Measurements from ENCODE around the gene UTS2R. TPM values are rescaled to one million over a fixed set of nuclear protein-coding genes. Genes with fewer than 3 reads are reported as not detected.

UTS2R gene
- polyA plus RNA-seq, 1 donor = 0.04 TPM

DNA sequence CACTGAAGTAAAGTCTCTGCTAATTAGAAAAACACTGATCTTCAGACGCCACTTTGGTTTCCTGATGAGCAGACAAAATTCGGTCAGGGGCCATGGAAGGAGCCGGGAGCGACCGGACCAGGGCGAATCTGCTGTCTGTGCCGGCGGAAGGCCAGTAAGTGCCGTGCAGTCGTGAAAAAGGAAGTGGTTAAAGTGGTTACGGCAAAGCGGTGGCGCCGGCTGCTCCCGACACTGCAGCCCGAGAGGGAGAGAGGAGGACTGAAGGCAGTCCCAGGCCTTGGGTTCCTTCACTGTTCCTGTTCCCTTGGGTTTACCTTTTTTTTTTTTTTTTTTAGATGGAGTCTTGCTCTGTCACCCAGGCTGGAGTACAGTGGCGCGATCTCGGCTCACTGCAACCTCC, 29.3 kb downstream of the UTS2R start:
- WGBS (ENCODE audit: insufficient coverage, low lambda C conversion rate) = no CpG with 5 or more reads among the region's 19 CpGs
- H3K36me3 ChIP-seq (ENCODE audit: control insufficient read depth, insufficient read depth, low read length) = peaks cover 31% of the 10 kb centered on the region
- no peaks in the 10 kb centered on the region for H3K9me3 ChIP-seq (ENCODE audit: control insufficient read depth, low read depth, low read length)
- no peak overlapping the region for H3K4me3 ChIP-seq (ENCODE audit: low read length)
- H3K27me3 ChIP-seq (ENCODE audit: control insufficient read depth, insufficient read depth, low read length) = no peaks in the 10 kb centered on the region
- DNase-seq = no peak
- H3K4me1 ChIP-seq (ENCODE audit: control insufficient read depth, insufficient read depth, low read length) = no peaks in the 10 kb centered on the region
- no peak overlapping the region for H3K27ac ChIP-seq (ENCODE audit: low read length)

DNA sequence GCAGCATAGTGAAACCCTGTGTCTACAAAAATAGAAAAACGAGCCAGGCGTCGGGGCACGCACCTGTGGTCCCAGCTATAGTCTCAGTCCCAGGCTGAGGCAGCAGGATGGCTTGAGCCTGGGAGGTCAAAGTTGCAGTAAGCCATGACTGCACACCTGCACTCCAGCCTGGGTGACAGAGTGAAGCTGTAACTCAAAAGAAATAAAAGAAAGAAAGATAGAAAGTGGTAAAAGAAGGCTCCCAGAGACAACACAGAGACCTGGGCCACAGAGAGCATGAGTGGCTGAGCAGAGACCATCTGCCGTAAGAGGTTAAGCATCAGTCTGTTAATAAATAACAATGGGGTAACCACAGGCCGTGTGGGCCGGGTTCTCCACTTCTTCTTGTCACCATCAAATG, 31.3 kb downstream of the UTS2R start:
- DNase-seq = no peak
- Histone ChIP-seq H3K9me3 (ENCODE audit: control insufficient read depth, low read depth, low read length) (no peaks in the 10 kb centered on the region), H3K4me1 (ENCODE audit: control insufficient read depth, insufficient read depth, low read length) (no peaks in the 10 kb centered on the region), H3K27ac (ENCODE audit: low read length) (no peak overlapping the region), H3K36me3 (ENCODE audit: control insufficient read depth, insufficient read depth, low read length) (peaks cover 34% of the 10 kb centered on the region), H3K27me3 (ENCODE audit: control insufficient read depth, insufficient read depth, low read length) (no peaks in the 10 kb centered on the region), H3K4me3 (ENCODE audit: low read length) (no peak overlapping the region)
- WGBS (ENCODE audit: insufficient coverage, low lambda C conversion rate) = no CpG with 5 or more reads among the region's 7 CpGs

DNA sequence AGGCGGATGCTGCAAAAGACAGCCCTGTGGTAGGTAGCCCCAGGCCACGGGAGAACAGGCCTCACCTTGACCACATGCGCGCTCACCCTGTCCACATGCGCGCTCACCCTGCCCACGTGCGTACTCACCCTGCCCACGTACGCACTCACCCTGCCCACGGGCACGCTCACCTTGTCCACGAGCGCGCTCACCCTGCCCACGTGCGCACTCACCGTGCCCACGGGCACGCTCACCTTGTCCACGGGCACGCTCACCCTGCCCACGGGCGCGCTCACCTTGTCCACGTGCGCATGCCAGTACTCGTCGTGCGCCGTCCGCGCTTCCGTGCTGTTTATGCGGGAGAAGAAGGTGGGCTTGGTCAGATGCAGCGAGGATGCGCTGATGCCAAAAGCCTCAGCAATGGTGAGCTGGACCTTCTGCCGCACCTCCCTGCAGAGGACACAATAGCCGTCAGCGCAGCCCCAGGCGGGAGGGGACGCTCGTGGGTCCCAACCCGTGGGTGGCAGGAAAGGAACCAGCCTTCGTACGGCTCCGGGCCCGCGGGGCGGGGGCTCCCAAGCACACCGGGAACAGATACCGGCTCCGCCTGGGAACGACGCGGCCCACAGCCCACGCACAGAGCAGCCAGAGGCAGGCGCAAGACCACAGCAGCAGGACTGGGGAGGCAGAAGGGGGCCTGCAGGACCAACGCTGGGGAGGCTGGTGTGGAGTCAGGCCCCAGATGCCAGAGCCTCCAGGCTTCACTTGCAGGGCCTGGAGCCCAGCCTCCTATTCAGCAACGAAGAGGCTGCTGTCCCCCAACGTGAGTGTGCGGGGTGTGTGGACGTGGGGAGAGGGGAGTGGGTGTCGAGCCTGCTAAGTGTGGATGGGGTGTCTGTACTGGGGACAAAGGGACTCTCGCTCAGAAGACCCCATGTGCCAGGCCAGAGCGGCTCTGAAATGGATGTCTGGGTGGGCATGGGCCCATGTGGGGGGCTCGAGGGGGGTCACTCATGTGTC, 32.4 kb downstream of the UTS2R start:
- peaks cover 31% of the 10 kb centered on the region for H3K36me3 ChIP-seq (ENCODE audit: control insufficient read depth, insufficient read depth, low read length)
- H3K27ac ChIP-seq (ENCODE audit: low read length) = no peak overlapping the region
- H3K9me3 ChIP-seq (ENCODE audit: control insufficient read depth, low read depth, low read length) = no peaks in the 10 kb centered on the region
- no peaks in the 10 kb centered on the region for H3K27me3 ChIP-seq (ENCODE audit: control insufficient read depth, insufficient read depth, low read length)
- no peak overlapping the region for H3K4me3 ChIP-seq (ENCODE audit: low read length)
- WGBS (ENCODE audit: insufficient coverage, low lambda C conversion rate) = 100% methylated on average over 6 of the region's 67 CpGs
- no peak for DNase-seq
- H3K4me1 ChIP-seq (ENCODE audit: control insufficient read depth, insufficient read depth, low read length) = no peaks in the 10 kb centered on the region

DNA sequence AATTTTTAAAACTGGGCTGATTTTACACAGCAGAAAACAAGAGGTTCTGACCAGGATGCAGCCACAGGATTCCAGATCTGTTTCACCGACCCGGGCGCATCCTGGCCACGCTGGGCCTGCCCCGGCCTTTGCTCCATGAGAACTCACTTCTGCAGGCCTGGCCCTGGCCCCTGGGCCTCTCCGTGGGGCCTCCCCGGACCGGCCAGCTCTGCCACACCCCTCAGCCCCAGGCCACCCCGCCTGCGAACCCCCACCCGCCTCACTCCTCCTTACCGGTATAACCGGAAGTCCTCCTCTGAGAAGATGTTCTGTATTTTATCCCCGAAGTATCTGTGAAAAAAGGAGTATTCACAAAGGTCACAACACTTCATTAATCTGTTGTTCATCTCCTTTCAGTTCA, 33.5 kb downstream of the UTS2R start:
- no CpG with 5 or more reads among the region's 14 CpGs for WGBS (ENCODE audit: insufficient coverage, low lambda C conversion rate)
- Histone ChIP-seq H3K36me3 (ENCODE audit: control insufficient read depth, insufficient read depth, low read length) (peaks cover 27% of the 10 kb centered on the region), H3K4me1 (ENCODE audit: control insufficient read depth, insufficient read depth, low read length) (no peaks in the 10 kb centered on the region), H3K27ac (ENCODE audit: low read length) (no peak overlapping the region), H3K27me3 (ENCODE audit: control insufficient read depth, insufficient read depth, low read length) (no peaks in the 10 kb centered on the region), H3K4me3 (ENCODE audit: low read length) (no peak overlapping the region), H3K9me3 (ENCODE audit: control insufficient read depth, low read depth, low read length) (no peaks in the 10 kb centered on the region)
- no peak for DNase-seq

DNA sequence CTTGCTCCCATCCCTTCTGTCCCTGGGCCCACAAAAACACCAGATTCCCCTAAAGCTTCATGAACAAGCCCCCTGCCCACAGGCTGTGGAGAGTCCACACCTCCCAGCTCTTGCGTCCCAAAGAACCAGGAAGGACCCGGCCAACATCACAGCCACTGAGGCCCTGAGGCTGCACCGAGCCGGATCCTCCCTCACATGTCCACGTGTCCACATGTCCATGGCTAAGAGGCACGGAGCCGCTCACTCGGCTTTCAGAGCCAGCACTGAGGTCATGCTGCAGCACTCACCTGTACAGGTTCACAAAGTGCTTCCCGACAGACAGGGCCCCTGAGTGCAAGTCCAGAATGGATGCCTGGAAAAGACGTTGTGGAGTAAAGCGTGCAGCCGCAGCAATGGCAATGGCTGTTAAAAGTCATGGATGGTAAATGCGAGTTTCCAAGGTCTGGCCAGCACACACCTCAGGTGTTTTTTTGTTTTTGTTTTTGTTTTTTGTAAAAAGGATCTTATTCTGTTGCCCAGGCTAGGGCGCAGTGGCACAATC, 34.6 kb downstream of the UTS2R start:
- WGBS (ENCODE audit: insufficient coverage, low lambda C conversion rate) = no CpG with 5 or more reads among the region's 14 CpGs
- H3K27me3 ChIP-seq (ENCODE audit: control insufficient read depth, insufficient read depth, low read length) = no peaks in the 10 kb centered on the region
- DNase-seq = no peak
- H3K9me3 ChIP-seq (ENCODE audit: control insufficient read depth, low read depth, low read length) = no peaks in the 10 kb centered on the region
- H3K27ac ChIP-seq (ENCODE audit: low read length) = no peak overlapping the region
- peaks cover 24% of the 10 kb centered on the region for H3K36me3 ChIP-seq (ENCODE audit: control insufficient read depth, insufficient read depth, low read length)
- H3K4me1 ChIP-seq (ENCODE audit: control insufficient read depth, insufficient read depth, low read length) = no peaks in the 10 kb centered on the region
- no peak overlapping the region for H3K4me3 ChIP-seq (ENCODE audit: low read length)

DNA sequence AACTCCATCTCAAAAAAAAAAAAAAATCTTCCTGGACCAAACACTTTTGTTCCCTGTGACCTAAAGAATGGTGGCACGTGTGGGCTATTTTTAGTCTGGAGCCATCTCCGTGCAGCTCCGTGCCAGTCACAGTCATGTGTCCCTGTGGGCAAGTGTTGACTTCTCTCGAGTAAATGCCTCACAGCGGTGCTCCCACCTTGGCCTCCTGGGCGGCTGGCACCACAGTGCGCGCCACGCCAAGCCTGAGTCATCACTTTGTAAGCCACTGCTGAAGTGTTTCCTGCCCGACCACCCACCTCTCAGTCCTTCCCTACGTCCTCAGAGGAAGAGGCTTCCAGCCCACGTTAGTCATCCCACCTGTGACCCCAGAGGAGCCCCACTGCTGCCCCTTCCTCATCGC, 35.7 kb downstream of the UTS2R start:
- H3K9me3 ChIP-seq (ENCODE audit: control insufficient read depth, low read depth, low read length) = no peaks in the 10 kb centered on the region
- peaks cover 21% of the 10 kb centered on the region for H3K36me3 ChIP-seq (ENCODE audit: control insufficient read depth, insufficient read depth, low read length)
- no peak for DNase-seq
- no peak overlapping the region for H3K27ac ChIP-seq (ENCODE audit: low read length)
- no peaks in the 10 kb centered on the region for H3K27me3 ChIP-seq (ENCODE audit: control insufficient read depth, insufficient read depth, low read length)
- WGBS (ENCODE audit: insufficient coverage, low lambda C conversion rate) = 94% methylated on average over 3 of the region's 13 CpGs
- H3K4me1 ChIP-seq (ENCODE audit: control insufficient read depth, insufficient read depth, low read length) = no peaks in the 10 kb centered on the region
- H3K4me3 ChIP-seq (ENCODE audit: low read length) = no peak overlapping the region

DNA sequence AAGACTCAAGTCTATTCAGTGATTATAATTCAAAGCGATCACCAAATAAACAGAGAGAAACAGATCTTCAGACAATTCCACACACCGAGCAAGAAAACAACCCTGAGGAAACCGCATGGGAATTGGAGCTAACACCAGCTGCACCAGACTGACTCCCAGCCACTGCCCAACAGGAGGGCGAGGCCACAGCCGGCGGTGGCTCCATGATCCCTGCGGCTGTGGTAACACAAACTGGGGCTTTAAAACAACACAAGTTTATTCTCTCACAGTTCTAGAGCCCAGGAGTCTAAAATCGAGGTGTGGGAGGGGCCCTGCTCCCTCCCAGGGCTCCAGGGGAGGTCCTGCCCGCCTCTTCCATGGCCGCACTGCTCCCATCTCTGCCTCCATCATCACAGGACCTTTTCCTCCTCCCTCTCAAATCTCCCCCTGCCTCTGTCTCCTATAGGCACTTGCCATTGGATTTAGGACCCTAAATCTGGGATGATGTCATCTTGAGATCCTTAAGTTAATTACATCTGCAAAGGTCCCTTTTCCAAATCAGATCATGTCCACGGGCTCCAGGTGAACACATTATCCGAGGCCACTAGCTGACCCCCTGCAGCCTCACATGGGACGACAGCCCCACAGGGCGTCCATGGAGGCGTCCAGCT, 36.8 kb downstream of the UTS2R start:
- Histone ChIP-seq H3K4me1 (ENCODE audit: control insufficient read depth, insufficient read depth, low read length) (no peaks in the 10 kb centered on the region), H3K27ac (ENCODE audit: low read length) (no peak overlapping the region), H3K27me3 (ENCODE audit: control insufficient read depth, insufficient read depth, low read length) (no peaks in the 10 kb centered on the region), H3K4me3 (ENCODE audit: low read length) (no peak overlapping the region), H3K36me3 (ENCODE audit: control insufficient read depth, insufficient read depth, low read length) (peaks cover 19% of the 10 kb centered on the region), H3K9me3 (ENCODE audit: control insufficient read depth, low read depth, low read length) (no peaks in the 10 kb centered on the region)
- WGBS (ENCODE audit: insufficient coverage, low lambda C conversion rate) = 100% methylated on average over 1 of the region's 15 CpGs
- no peak for DNase-seq

DNA sequence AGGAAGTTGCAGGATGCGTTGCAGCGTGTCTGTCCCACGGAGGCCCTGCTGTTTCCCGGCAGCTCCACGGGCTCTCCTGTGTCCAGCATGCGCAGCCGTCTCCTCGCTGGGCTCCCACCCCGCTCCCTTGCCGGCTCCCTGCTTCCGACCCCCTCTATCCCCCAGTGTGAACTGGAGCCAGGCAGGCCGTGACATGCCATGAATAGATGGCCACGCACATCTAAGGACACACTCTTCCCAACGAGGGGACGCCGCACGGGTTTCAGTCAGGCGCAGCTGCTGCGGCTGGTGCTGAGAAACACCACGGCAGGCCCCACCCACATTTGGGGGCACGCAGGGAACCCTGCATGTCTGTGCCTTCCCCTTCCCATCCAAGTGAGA, 37.4 kb downstream of the UTS2R start:
- WGBS (ENCODE audit: insufficient coverage, low lambda C conversion rate) = no CpG with 5 or more reads among the region's 21 CpGs
- DNase-seq = no peak
- no peak overlapping the region for H3K4me3 ChIP-seq (ENCODE audit: low read length)
- no peaks in the 10 kb centered on the region for H3K9me3 ChIP-seq (ENCODE audit: control insufficient read depth, low read depth, low read length)
- no peaks in the 10 kb centered on the region for H3K27me3 ChIP-seq (ENCODE audit: control insufficient read depth, insufficient read depth, low read length)
- peaks cover 14% of the 10 kb centered on the region for H3K36me3 ChIP-seq (ENCODE audit: control insufficient read depth, insufficient read depth, low read length)
- H3K4me1 ChIP-seq (ENCODE audit: control insufficient read depth, insufficient read depth, low read length) = no peaks in the 10 kb centered on the region
- no peak overlapping the region for H3K27ac ChIP-seq (ENCODE audit: low read length)

DNA sequence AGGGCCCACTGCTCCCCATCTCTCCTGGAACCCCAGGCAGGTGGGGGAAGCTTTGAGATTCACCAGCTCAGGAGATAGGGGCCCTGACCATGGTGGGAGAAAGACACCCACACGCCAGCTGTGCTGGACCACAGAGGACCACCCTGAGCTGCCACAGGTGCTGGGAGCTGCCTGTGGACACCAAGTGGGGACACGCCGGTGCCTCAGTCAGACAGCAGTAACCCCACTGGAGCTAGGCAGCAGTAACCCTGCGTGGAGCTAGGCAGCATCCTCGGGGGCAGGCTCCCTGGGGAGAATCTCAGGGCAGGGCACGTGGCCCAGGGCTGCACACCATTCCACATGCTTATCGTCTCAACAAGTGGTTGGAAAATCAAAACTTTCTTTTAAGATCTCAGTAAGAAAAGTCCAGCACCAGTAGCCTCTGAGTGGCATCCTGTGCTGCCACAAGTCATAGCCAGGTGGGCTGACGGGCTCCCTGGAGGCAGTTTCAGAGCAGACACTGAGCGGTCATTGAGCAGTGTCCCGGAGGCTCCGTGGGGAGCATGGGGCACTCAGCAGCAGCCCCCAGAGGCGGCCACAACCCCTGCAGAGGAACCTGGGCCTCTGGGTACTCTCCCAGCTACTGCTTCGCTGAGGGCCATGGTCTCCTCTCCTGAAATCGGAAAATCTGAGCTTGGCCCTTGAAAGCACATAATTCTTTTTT, 38.6 kb downstream of the UTS2R start:
- H3K4me1 ChIP-seq (ENCODE audit: control insufficient read depth, insufficient read depth, low read length) = peaks cover 6% of the 10 kb centered on the region
- no peak overlapping the region for H3K4me3 ChIP-seq (ENCODE audit: low read length)
- H3K9me3 ChIP-seq (ENCODE audit: control insufficient read depth, low read depth, low read length) = no peaks in the 10 kb centered on the region
- DNase-seq = no peak
- WGBS (ENCODE audit: insufficient coverage, low lambda C conversion rate) = no CpG with 5 or more reads among the region's 14 CpGs
- no peaks in the 10 kb centered on the region for H3K27me3 ChIP-seq (ENCODE audit: control insufficient read depth, insufficient read depth, low read length)
- H3K36me3 ChIP-seq (ENCODE audit: control insufficient read depth, insufficient read depth, low read length) = peaks cover 14% of the 10 kb centered on the region
- no peak overlapping the region for H3K27ac ChIP-seq (ENCODE audit: low read length)

DNA sequence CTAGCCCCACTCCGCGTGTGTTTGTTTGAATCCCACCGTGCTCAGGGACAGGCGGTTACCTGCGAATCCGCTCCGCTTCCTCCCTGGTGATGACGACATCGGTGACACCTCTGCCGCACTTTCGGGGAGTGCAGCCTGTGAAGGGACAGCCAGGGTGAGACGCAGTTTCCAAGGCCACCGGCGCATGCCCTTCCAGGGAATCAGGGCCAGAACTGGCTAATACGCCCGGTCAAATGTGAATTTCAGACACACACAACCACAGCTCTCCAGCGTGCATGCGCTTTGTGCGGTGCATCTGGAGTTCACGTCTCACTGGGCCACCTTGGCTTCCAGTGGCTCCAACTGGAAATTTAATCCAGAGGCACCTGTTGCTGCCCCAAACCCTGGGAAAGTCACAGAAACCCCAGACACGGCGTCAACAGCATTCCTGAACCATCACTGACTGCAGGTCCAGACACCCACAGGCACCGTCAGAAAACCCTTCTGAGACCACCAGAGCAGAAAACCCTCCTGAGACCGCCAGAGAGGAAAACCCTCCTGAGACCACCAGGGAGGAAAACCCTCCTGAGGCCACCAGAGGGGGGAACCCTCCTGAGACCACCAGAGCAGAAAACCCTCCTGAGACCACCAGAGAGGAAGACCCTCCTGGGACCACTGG, 40.0 kb downstream of the UTS2R start:
- DNase-seq = no peak
- no CpG with 5 or more reads among the region's 24 CpGs for WGBS (ENCODE audit: insufficient coverage, low lambda C conversion rate)
- H3K27ac ChIP-seq (ENCODE audit: low read length) = no peak overlapping the region
- peaks cover 6% of the 10 kb centered on the region for H3K4me1 ChIP-seq (ENCODE audit: control insufficient read depth, insufficient read depth, low read length)
- no peaks in the 10 kb centered on the region for H3K27me3 ChIP-seq (ENCODE audit: control insufficient read depth, insufficient read depth, low read length)
- H3K36me3 ChIP-seq (ENCODE audit: control insufficient read depth, insufficient read depth, low read length) = peaks cover 9% of the 10 kb centered on the region
- no peak overlapping the region for H3K4me3 ChIP-seq (ENCODE audit: low read length)
- H3K9me3 ChIP-seq (ENCODE audit: control insufficient read depth, low read depth, low read length) = no peaks in the 10 kb centered on the region
